PC-9 (cell line): ENCODE data around the gene TMEM98. TPM values are rescaled to one million over a fixed set of nuclear protein-coding genes. Genes with fewer than 3 reads are reported as not detected.

Experiments used
- BruUV-seq: library from RNA; stranded (reverse); fragments of 400-500 nt; replicated peaks from 2 replicates; lab custom pipeline; 2021; lab: Mats Ljungman, UMichigan
- CTCF ChIA-PET: fragments of 300-600 bp; sonication (Branson Sonifier 250); formaldehyde crosslinking; loops from one replicate; lab custom pipeline; 2022; ENCODE audit warnings: antibody characterized with exemption; lab: Charles Lee
- POLR2A ChIA-PET: fragments of 300-600 bp; sonication (Branson Sonifier 250); formaldehyde crosslinking; loops from one replicate; lab custom pipeline; 2022; ENCODE audit warnings: antibody characterized with exemption; ENCODE audit not compliant: unreplicated experiment; lab: Charles Lee
- DNase-seq, 2 experiments: peaks; one replicate each; pipeline versions ENCODE4 v3.0.0 to v3.0.0-alpha.2; 2015 to 2022; ENCODE audit warnings: mixed read lengths in 1 of 2
- H2AFZ ChIP-seq: fragments of 200-600 bp; sonication (generic); 2 replicates; pipeline ENCODE4 v1.8.1; 2017; ENCODE audit warnings: antibody characterized with exemption
- H3F3A ChIP-seq: fragments of 200-600 bp; sonication (generic); 2 replicates; pipeline ENCODE4 v1.8.1; 2017; ENCODE audit warnings: antibody characterized with exemption, mild to moderate bottlenecking, low read depth; ENCODE audit not compliant: insufficient read depth
- H3K27ac ChIP-seq: fragments of 200-600 bp; sonication (generic); 2 replicates; pipeline ENCODE4 v1.6.1; 2016; ENCODE audit warnings: mixed run types
- H3K27me3 ChIP-seq: fragments of 200-600 bp; sonication (generic); 2 replicates; pipeline ENCODE4 v1.6.1; 2016; ENCODE audit warnings: low read depth, mixed run types; ENCODE audit not compliant: insufficient read depth
- H3K36me3 ChIP-seq: fragments of 200-600 bp; sonication (generic); 2 replicates; pipeline ENCODE4 v1.6.1; 2016; ENCODE audit warnings: low read depth, mixed run types
- H3K4me1 ChIP-seq: fragments of 200-600 bp; sonication (generic); replicated peaks from 2 replicates; pipeline ENCODE4 v1.6.1; 2016; ENCODE audit warnings: mixed run types; ENCODE audit not compliant: insufficient read depth
- H3K4me2 ChIP-seq: fragments of 200-600 bp; sonication (generic); 2 replicates; pipeline ENCODE4 v1.6.1; 2017; ENCODE audit warnings: mixed run types
- H3K4me3 ChIP-seq: fragments of 200-600 bp; sonication (generic); 2 replicates; pipeline ENCODE4 v1.6.1; 2016; ENCODE audit warnings: mixed run types
- H3K79me2 ChIP-seq: fragments of 200-600 bp; sonication (generic); 2 replicates; pipeline ENCODE4 v1.6.1; 2017; ENCODE audit warnings: low read depth, mixed run types
- H3K9me2 ChIP-seq: fragments of 200-600 bp; sonication (generic); 2 replicates; pipeline ENCODE4 v1.8.1; 2017; ENCODE audit warnings: mild to moderate bottlenecking; ENCODE audit not compliant: insufficient read depth
- H3K9me3 ChIP-seq: fragments of 200-600 bp; sonication (generic); 2 replicates; pipeline ENCODE4 v1.8.1; 2016; ENCODE audit warnings: low read depth; ENCODE audit not compliant: insufficient read depth
- H4K20me1 ChIP-seq: fragments of 200-600 bp; sonication (generic); 2 replicates; pipeline ENCODE4 v1.8.1; 2017; ENCODE audit not compliant: insufficient read depth
- EZH2 ChIP-seq: fragments of 200-600 bp; sonication (generic); IDR thresholded peaks from 2 replicates; pipeline ENCODE4 v1.8.0; 2017; ENCODE audit warnings: antibody characterized with exemption, low read depth
- intact Hi-C: fragments of 100-400 bp; cut with micrococcal nuclease; formaldehyde crosslinking; loops from one replicate; pipeline ENCODE4 v1.10.0; 2022; ENCODE audit not compliant: unreplicated experiment
- total RNA-seq: library from RNA; stranded (reverse); gene quantifications from 2 replicates; pipeline ENCODE4 v1.2.3, GENCODE V29; 2021
- TF ChIP-seq, protein P1 (sequence below): fragments of 200-600 bp; sonication (generic); conservative IDR thresholded peaks from 2 replicates; pipeline ENCODE4 v1.6.1; 2017; ENCODE audit warnings: mixed run types, antibody characterized with exemption, mild to moderate bottlenecking, moderate library complexity

TMEM98 gene
- total RNA-seq, 1 experiment from 2014 or later, result not detected

DNA sequence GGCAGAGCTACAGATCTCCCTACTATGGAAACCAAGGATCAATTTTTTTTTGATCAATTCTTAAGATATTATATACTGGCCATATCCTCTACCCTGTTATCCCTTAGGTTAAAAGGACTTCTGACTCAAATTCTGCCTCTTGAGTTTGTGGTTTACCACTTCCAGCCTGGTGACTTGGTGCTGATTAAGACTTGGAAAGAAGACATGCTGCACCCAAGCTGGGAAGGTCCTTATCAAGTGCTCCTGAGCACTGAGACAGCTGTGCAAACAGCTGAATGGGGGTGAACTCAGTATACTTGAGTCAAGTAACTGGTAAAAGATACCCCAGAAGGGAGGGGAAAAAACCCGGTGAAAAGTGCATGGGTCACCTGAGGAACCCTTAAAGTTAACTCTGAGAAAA, 43.2 kb downstream of the TMEM98 start:
- H4K20me1 ChIP-seq, result no peaks in the 10 kb centered on the region
- H3K27me3 ChIP-seq, result peaks cover 3% of the 10 kb centered on the region
- no peaks in the 10 kb centered on the region for H3F3A ChIP-seq
- no peak for DNase-seq
- no peaks in the 10 kb centered on the region for H3K9me3 ChIP-seq
- H3K4me3 ChIP-seq, result no peak overlapping the region
- no peaks in the 10 kb centered on the region for H3K4me1 ChIP-seq
- no peak for TF ChIP-seq EZH2
- TF ChIP-seq, protein P1, sequence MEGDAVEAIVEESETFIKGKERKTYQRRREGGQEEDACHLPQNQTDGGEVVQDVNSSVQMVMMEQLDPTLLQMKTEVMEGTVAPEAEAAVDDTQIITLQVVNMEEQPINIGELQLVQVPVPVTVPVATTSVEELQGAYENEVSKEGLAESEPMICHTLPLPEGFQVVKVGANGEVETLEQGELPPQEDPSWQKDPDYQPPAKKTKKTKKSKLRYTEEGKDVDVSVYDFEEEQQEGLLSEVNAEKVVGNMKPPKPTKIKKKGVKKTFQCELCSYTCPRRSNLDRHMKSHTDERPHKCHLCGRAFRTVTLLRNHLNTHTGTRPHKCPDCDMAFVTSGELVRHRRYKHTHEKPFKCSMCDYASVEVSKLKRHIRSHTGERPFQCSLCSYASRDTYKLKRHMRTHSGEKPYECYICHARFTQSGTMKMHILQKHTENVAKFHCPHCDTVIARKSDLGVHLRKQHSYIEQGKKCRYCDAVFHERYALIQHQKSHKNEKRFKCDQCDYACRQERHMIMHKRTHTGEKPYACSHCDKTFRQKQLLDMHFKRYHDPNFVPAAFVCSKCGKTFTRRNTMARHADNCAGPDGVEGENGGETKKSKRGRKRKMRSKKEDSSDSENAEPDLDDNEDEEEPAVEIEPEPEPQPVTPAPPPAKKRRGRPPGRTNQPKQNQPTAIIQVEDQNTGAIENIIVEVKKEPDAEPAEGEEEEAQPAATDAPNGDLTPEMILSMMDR, result no peak
- H3K4me2 ChIP-seq, result no peak overlapping the region
- no TSS peak for BruUV-seq
- H2AFZ ChIP-seq, result no peak overlapping the region
- no peaks in the 10 kb centered on the region for H3K79me2 ChIP-seq
- ChIA-PET CTCF (no interaction called here), POLR2A (no interaction called here)
- H3K9me2 ChIP-seq, result no peaks in the 10 kb centered on the region
- H3K27ac ChIP-seq, result no peak overlapping the region
- intact Hi-C loops, result no loop called here
- no peaks in the 10 kb centered on the region for H3K36me3 ChIP-seq

DNA sequence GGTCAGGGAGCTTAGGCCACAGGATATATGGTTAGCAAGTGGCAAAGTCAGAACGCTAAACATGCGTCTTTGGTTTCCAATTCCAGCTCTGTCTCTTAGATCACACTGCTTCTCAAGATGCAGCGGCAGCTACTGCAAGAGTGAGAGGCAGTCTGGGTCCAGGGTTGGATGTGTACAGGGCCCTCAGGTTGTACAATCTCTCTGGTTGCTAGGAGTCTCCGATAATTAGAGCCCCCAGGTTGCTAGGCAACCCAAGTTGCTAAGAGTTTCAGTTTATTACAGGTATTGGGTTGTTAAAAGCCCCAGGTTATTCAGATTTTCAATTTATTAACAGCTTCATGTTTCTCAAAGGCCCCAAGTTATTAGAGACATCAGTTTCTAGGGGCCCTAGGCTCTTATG, 48.2 kb downstream of the TMEM98 start:
- ChIA-PET POLR2A (no interaction called here), CTCF (no interaction called here)
- no TSS peak for BruUV-seq
- Histone ChIP-seq H3K27me3 (peaks cover 13% of the 10 kb centered on the region), H3K4me3 (no peak overlapping the region), H3K79me2 (no peaks in the 10 kb centered on the region), H3K9me3 (no peaks in the 10 kb centered on the region), H3K9me2 (no peaks in the 10 kb centered on the region), H3K4me2 (no peak overlapping the region), H2AFZ (no peak overlapping the region), H4K20me1 (no peaks in the 10 kb centered on the region), H3K27ac (no peak overlapping the region), H3F3A (no peaks in the 10 kb centered on the region), H3K4me1 (no peaks in the 10 kb centered on the region), H3K36me3 (no peaks in the 10 kb centered on the region)
- TF ChIP-seq, protein P1, result no peak
- TF ChIP-seq EZH2, result no peak
- intact Hi-C loops, result no loop called here
- no peak for DNase-seq

DNA sequence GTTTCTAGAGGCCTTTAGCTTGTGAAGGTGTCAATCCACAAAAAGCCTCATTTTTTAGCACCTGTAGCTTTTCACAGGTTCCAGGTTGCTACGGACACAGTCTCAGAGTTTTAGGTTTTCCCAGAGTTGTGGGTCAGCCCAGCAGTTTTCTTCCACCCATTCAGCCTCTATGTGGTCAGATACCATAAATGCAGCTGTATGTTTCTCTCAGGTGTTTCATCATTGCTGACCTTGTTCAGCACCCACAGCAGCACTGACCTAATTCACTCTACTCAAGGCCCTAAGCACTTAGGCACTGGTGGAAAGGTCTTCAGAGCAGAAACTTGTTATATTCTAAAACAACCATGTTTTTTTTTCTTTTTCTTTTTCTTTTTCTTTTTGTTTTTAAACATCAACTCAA, 48.7 kb downstream of the TMEM98 start:
- no peak overlapping the region for H2AFZ ChIP-seq
- ChIA-PET POLR2A (no interaction called here), CTCF (no interaction called here)
- TF ChIP-seq, protein P1, result no peak
- TF ChIP-seq EZH2, result no peak
- H3K36me3 ChIP-seq, result no peaks in the 10 kb centered on the region
- H3K9me3 ChIP-seq, result no peaks in the 10 kb centered on the region; the same call in 1 of the 2 replicates
- no peak for DNase-seq
- no peaks in the 10 kb centered on the region for H4K20me1 ChIP-seq
- no peaks in the 10 kb centered on the region for H3K4me1 ChIP-seq
- no peak overlapping the region for H3K27ac ChIP-seq
- no peaks in the 10 kb centered on the region for H3K9me2 ChIP-seq
- no peak overlapping the region for H3K4me2 ChIP-seq
- no TSS peak for BruUV-seq
- no peaks in the 10 kb centered on the region for H3K79me2 ChIP-seq
- intact Hi-C loops, result no loop called here
- H3F3A ChIP-seq, result no peaks in the 10 kb centered on the region
- H3K4me3 ChIP-seq, result no peak overlapping the region
- H3K27me3 ChIP-seq, result peaks cover 13% of the 10 kb centered on the region
